Left renal pelvis (tissue), 4 donors: ENCODE results near the gene KANSL1. TPM values are rescaled to one million over a fixed set of nuclear protein-coding genes. Genes with fewer than 3 reads are reported as not detected.
"Not testable (repeated sequence)": the region's sequence is repeated elsewhere in the genome, so short reads cannot be mapped to it uniquely, and the experiment has no call there.

Experiments
- DNase-seq, 4 donors: peaks; one replicate each; pipeline ENCODE4 v3.0.0-alpha.2; 2013; ENCODE audit warnings: low read depth in 4 of 4, low spot score in 3 of 4
- polyA plus RNA-seq, 4 donors: library from polyadenylated mRNA; unstranded; fragments of 120-200 nt; gene quantifications; one replicate each; pipeline ENCODE4 v1.2.1, GENCODE V29; 2013; ENCODE audit not compliant: insufficient read length in 4 of 4

Gene KANSL1
- polyA plus RNA-seq, 4 donors, result 53.1 to 93.4 (median 64.1) TPM

- no peak for DNase-seq
These were observed 75.2 kb downstream of the KANSL1 start for GRCh38 chr17:46117850-46118696.

DNA sequence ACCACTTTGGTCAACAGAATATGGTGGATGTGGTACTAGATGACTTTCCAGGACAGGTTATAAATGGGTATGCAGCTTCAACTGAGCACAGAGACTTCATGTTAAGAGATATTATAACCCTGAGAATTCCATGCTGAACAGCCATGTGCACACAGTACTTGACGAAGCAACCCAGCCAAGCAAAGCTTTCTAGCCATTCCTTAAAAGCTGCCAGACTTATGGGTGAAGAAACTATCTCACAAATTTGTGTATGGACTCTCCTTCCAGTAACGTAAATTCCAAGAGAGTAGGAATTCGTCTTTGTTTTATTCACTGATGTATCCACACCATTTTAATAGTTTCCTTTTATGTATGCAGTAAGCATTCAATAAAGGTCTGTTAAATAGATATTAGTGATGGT is 76.1 kb downstream of the KANSL1 start:
- no peak for DNase-seq

DNA sequence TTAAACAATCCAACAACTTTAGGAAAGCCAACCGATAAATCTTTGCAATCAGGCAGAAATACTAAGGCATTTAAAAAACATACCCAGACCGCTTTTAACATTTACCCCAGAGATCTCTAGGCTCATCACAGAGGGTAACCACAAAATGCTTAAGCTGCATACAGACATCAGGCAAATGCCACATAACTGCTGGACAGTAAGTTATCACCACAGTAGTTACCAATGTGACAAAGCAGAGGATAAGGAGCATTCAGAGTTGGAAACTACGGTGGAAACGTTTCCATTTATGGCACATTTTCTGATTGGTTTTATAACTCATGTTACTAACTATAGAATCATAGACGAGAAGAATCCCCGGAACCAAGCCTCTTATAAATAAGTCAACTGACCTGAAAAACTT is 77.5 kb downstream of the KANSL1 start:
- DNase-seq, result no peak

DNA sequence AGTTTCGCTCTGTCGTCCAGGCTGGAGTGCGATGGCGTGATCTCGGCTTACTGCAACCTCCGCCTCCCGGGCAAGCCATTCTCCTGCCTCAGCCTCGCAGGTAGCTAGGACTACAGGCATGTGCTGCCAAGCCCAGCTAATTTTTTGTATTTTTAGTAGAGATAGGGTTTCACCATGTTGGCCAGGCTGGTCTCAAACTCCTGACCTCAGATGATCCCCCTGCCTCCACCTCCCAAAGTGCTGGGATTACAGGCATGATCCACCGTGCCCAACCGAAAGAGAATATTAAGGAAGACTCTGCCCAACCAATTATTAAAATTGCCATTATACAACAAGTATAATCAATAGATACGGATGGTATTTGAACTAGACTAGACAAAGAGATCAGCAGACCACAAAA is 82.0 kb downstream of the KANSL1 start:
- not testable (repeated sequence) for DNase-seq

DNA sequence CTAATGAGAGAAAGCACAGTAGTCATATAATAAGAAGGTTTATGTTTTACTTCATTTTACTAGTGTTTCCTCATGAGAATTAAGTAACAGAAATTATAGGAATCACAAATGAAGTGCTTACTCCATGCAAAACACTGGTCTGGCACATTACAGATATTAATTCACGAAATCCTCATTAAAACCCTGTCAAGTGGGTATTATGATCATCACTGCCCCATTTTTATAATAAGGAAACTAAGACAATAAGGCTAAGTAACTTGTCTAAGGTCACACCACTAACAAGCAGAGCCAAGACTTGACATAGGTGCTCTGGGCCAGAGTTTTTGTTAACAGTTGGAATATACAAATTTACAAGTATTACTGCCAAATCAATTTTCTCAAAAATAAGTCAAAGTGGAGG is 83.0 kb downstream of the KANSL1 start:
- DNase-seq, result no peak

- no peak for DNase-seq
These were observed 83.5 kb downstream of the KANSL1 start for GRCh38 chr17:46109603-46110189.

- DNase-seq, result no peak
These were observed 84.6 kb downstream of the KANSL1 start for GRCh38 chr17:46108550-46109110.

- no peak for DNase-seq
These were observed 85.1 kb downstream of the KANSL1 start for GRCh38 chr17:46108120-46108519.

DNA sequence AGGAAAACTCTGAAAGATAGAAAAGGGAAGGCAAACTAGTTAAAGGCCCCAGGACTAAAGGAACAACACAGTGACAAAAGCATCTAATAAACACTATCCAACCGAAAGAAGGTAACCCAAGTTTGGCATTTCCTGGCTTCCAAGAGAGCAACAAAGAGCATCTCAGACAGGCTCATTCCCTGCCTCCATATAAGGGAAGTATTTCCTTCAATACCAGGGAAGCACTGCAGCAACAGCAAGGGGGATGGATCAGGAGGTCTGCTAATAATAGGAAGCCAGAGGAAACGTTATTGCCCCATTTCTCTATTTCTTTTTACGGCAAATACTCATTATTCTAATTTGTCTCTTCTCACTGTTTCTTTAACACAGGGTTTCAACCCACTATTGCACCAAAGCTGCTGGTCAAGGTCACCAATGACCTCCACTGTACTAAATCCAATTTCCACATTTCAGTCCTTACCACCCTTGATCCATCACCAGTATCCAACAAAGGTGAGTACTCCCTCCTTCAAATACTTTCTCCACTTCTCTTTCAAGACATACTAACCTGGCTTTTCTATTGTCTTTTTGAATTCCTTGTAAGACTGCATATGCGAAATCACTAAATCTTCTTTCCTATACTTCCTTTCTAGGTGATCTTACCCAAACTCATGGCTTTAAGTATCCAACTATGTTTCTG is 86.1 kb downstream of the KANSL1 start:
- no peak for DNase-seq

DNA sequence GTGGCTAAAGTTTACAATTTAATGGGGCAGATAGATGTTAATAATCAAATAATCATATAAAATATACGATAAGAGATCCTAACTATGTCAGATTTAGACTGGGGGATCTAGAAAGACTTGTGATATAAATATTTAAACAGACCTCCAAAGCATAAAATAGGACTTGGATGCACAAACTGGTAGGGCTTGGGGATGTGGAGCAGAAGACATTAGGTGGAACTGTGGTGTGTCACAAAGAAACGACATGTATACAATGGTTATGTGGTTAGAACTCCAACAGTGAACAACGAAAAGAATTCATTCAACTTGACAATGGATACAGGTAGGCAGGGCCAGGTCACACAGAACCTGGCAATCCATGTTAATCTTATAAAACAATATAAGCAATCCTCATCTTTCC is 90.4 kb downstream of the KANSL1 start:
- DNase-seq, result not testable (repeated sequence)

DNA sequence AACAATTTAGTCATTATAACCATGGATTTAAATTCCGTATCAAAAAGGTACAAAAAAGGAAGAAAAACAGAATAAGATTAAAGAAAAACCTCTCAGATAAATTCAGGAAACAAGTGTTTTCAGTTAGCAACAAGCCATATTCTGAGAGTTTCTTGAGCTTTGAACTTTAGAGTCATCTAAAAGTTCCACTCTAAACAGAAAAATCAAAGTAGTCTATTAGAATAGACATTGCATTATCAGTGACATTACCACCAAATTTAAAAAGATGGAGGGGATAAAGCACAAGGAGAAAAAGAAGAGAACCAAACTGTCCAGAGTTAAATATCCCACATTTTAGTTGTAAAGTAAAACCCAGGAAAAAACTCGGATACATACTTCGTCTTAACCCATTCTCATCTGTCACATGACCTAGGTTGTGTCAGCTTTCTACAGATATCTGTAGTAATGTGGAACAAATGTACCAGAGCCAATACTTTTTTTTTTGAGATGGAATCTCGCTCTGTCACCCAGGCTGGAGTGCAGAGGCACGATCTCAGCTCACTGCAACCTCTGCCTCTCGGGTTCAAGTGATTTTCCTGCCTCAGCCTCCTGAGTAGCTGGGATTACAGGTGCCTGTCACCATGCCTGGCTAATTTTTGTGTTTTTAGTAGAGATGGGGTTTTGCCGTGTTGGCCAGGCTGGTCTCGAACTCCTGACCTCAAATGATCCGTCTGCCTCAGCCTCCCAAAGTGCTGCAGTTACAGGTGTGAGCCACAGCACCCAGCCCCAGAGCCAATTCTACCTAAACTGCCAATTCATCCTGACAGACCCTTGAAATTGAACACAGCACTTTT is 91.2 kb downstream of the KANSL1 start:
- not testable (repeated sequence) for DNase-seq

- DNase-seq, result no peak
These were observed 92.6 kb downstream of the KANSL1 start for GRCh38 chr17:46100590-46100989.

DNA sequence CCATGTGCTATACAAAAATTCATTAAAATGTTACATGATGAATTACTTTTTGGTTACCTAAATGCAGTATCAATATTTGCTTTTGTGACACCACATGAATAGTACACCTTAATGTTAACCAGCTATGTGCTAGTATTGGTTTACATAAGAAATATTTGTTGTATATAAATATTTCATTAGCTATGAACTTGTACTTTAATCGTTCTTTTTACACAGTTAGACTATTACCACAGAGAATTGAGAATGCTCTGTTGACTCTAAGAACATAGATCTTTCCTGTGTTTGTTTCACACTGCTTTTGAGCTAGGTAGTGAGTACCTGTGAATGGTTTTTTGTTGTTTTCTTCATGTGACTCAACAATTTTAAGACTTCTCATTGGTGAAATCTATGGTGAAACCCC is 93.4 kb downstream of the KANSL1 start:
- DNase-seq, result no peak

DNA sequence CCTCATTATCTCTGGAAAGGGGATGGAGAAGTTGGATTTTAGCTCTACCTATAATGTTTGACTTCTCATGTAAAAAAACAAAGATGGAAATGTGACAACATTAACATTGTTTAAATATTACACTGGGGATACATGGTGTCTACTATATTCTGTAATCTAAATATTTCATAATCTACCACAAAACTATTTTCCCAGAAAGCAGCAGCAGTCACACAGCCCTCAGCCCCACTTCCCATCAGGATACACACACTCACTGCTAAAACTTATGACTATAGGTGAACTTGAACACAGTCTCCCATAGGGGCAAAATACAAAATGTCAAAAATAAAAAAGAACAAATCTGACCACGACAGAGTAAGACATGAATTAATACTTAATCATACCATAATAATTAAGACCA is 95.7 kb downstream of the KANSL1 start:
- DNase-seq, result no peak

GRCh38 chr17:46092991-46093390 is 100.2 kb downstream of the KANSL1 start:
- no peak for DNase-seq

- no peak for DNase-seq
These were observed 102.4 kb downstream of the KANSL1 start for GRCh38 chr17:46090871-46091270.

GRCh38 chr17:46089389-46089965 is 103.8 kb downstream of the KANSL1 start:
- DNase-seq, result no peak

DNA sequence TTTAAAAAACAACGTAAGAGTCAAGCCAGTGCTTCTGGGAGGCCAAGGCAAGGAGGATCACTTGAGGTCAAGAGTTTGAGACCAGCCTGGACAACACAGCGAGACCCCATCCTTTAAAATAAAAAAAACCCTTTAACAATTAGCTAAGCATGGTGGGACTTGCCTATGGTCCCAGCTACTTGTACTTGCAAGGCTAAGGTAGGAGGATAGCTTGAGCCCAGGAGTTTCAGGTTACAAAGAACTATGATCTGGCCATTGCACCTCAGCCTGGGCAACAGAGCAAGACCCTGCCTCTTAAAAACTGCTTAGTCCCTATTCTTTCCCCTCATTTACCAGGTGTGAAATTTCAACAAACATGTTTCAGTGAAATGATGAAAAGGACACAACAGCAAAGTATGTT is 104.6 kb downstream of the KANSL1 start:
- DNase-seq, result no peak

GRCh38 chr17:46087871-46088270 is 105.4 kb downstream of the KANSL1 start:
- not testable (repeated sequence) for DNase-seq

DNA sequence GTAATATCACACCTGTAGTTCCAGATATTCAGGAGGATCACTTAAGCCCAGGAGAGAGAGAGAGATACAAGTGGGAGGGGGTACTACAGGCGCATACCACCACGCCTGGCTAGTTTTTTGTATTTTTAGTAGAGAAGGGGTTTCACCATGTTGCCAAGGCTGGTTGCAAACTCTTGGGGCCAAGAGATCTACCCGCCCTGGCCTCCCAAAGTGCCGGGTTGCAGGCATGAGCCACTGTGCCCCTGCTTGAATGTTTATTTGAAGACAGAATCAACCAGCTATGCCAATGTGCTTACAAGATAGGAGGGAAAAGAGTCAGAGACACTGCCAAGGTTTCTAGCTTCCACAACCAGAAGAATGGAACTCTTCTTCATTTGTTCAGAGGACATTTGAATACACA is 106.4 kb downstream of the KANSL1 start:
- no peak for DNase-seq
